ENCODE results near the gene MGAT4A. TPM values are rescaled to one million over a fixed set of nuclear protein-coding genes. Genes with fewer than 3 reads are reported as not detected.
"Not testable (repeated sequence)": the region's sequence is repeated elsewhere in the genome, so short reads cannot be mapped to it uniquely, and the experiment has no call there.

MGAT4A gene
- total RNA-seq, 1 donor from 2014 or later = 1.7 TPM

GRCh38 chr2:98753801-98754200 is 22.9 kb upstream of the MGAT4A start:
- H3K9me3 Mint-ChIP-seq (ENCODE audit: unreplicated experiment) = peaks cover 1% of the 10 kb centered on the region
- FAIRE-seq = no peak

GRCh38 chr2:98752711-98753110 is 21.8 kb upstream of the MGAT4A start:
- H3K27me3 Mint-ChIP-seq (ENCODE audit: low read depth, unreplicated experiment) = peaks cover 18% of the 10 kb centered on the region
- H3K27me3 ChIP-seq (ENCODE audit: insufficient read depth, low read length) = peaks cover 25% of the 10 kb centered on the region

More at GRCh38 chr2:98753801-98754200, 22.9 kb upstream of the MGAT4A start:
- peaks cover 10% of the 10 kb centered on the region for H3K4me1 Mint-ChIP-seq (ENCODE audit: low read depth, unreplicated experiment)
- TF ChIP-seq CTCF (IDR thresholded peaks at IDR 0.05; ENCODE audit: insufficient read depth, low read depth, low read length) = no peak
- Histone ChIP-seq H3K4me1 (ENCODE audit: insufficient read depth, low read length) (peaks cover 6% of the 10 kb centered on the region), H3K9ac (ENCODE audit: low read length) (no peak overlapping the region), H3K27me3 (ENCODE audit: insufficient read depth, low read length) (peaks cover 25% of the 10 kb centered on the region), H3K36me3 (ENCODE audit: insufficient read depth, low read length) (no peaks in the 10 kb centered on the region), H3K9me3 (ENCODE audit: insufficient read depth, low read depth, low read length) (no peaks in the 10 kb centered on the region), H3K4me3 (ENCODE audit: insufficient read depth, low read depth, low read length) (no peak overlapping the region), H2AFZ (ENCODE audit: low read depth, low read length) (no peak overlapping the region), H3K79me2 (ENCODE audit: insufficient read depth, low read length) (no peaks in the 10 kb centered on the region), H3K4me2 (ENCODE audit: low read length) (no peak overlapping the region), H4K20me1 (ENCODE audit: insufficient read depth, low read length) (no peaks in the 10 kb centered on the region), H3K27ac (ENCODE audit: low read depth, low read length) (no peak overlapping the region)
- peaks cover 15% of the 10 kb centered on the region for H3K27me3 Mint-ChIP-seq (ENCODE audit: low read depth, unreplicated experiment)
- H3K4me3 Mint-ChIP-seq (ENCODE audit: unreplicated experiment) = no peak overlapping the region
- no peak overlapping the region for H3K27ac Mint-ChIP-seq (ENCODE audit: unreplicated experiment)
- no peak for DNase-seq (ENCODE audit: low read depth)
- H3K36me3 Mint-ChIP-seq (ENCODE audit: low read depth, unreplicated experiment) = no peaks in the 10 kb centered on the region

GRCh38 chr2:98751748-98752147 is 20.8 kb upstream of the MGAT4A start:
- no peaks in the 10 kb centered on the region for H4K20me1 ChIP-seq (ENCODE audit: insufficient read depth, low read length)
- no peak overlapping the region for H3K4me3 Mint-ChIP-seq (ENCODE audit: unreplicated experiment)
- FAIRE-seq (no peak), DNase-seq (ENCODE audit: low read depth) (no peak)
- no peaks in the 10 kb centered on the region for H3K79me2 ChIP-seq (ENCODE audit: insufficient read depth, low read length)
- peaks cover 25% of the 10 kb centered on the region for H3K27me3 ChIP-seq (ENCODE audit: insufficient read depth, low read length)
- no peak overlapping the region for H3K4me3 ChIP-seq (ENCODE audit: insufficient read depth, low read depth, low read length)
- no peak overlapping the region for H3K4me2 ChIP-seq (ENCODE audit: low read length)
- H3K27me3 Mint-ChIP-seq (ENCODE audit: low read depth, unreplicated experiment) = peaks cover 18% of the 10 kb centered on the region
- H3K27ac ChIP-seq (ENCODE audit: low read depth, low read length) = no peak overlapping the region
- H3K36me3 ChIP-seq (ENCODE audit: insufficient read depth, low read length) = no peaks in the 10 kb centered on the region
- TF ChIP-seq CTCF (IDR thresholded peaks at IDR 0.05; ENCODE audit: insufficient read depth, low read depth, low read length) (no peak), EZH2 (IDR thresholded peaks at IDR 0.05; ENCODE audit: insufficient read depth, low read length) (no peak)
- peaks cover 1% of the 10 kb centered on the region for H3K9me3 Mint-ChIP-seq (ENCODE audit: unreplicated experiment)
- H3K4me1 ChIP-seq (ENCODE audit: insufficient read depth, low read length) = no peaks in the 10 kb centered on the region
- H3K9me3 ChIP-seq (ENCODE audit: insufficient read depth, low read depth, low read length) = no peaks in the 10 kb centered on the region
- no peaks in the 10 kb centered on the region for H3K36me3 Mint-ChIP-seq (ENCODE audit: low read depth, unreplicated experiment)
- no peak overlapping the region for H2AFZ ChIP-seq (ENCODE audit: low read depth, low read length)
- H3K9ac ChIP-seq (ENCODE audit: low read length) = no peak overlapping the region
- no peak overlapping the region for H3K27ac Mint-ChIP-seq (ENCODE audit: unreplicated experiment)
- peaks cover 6% of the 10 kb centered on the region for H3K4me1 Mint-ChIP-seq (ENCODE audit: low read depth, unreplicated experiment)

More at GRCh38 chr2:98752711-98753110, 21.8 kb upstream of the MGAT4A start:
- H3K4me3 ChIP-seq (ENCODE audit: insufficient read depth, low read depth, low read length); H4K20me1 ChIP-seq (ENCODE audit: insufficient read depth, low read length); H3K36me3 ChIP-seq (ENCODE audit: insufficient read depth, low read length); H3K4me2 ChIP-seq (ENCODE audit: low read length); H3K9me3 Mint-ChIP-seq (ENCODE audit: unreplicated experiment); H3K27ac ChIP-seq (ENCODE audit: low read depth, low read length); H3K27ac Mint-ChIP-seq (ENCODE audit: unreplicated experiment); H3K9me3 ChIP-seq (ENCODE audit: insufficient read depth, low read depth, low read length); H3K4me1 ChIP-seq (ENCODE audit: insufficient read depth, low read length); H2AFZ ChIP-seq (ENCODE audit: low read depth, low read length); DNase-seq (ENCODE audit: low read depth); H3K79me2 ChIP-seq (ENCODE audit: insufficient read depth, low read length); H3K4me1 Mint-ChIP-seq (ENCODE audit: low read depth, unreplicated experiment); H3K36me3 Mint-ChIP-seq (ENCODE audit: low read depth, unreplicated experiment); H3K4me3 Mint-ChIP-seq (ENCODE audit: unreplicated experiment); H3K9ac ChIP-seq (ENCODE audit: low read length); FAIRE-seq: not testable (repeated sequence)

Measured in astrocyte (in vitro differentiated cells and primary cell).